Fibroblast of skin of right quadriceps (primary cell): ENCODE measurements around the gene SPDYE17.
"Not testable (repeated sequence)": the region's sequence is repeated elsewhere in the genome, so short reads cannot be mapped to it uniquely, and the experiment has no call there.

Source experiments
- DNase-seq: peaks from one replicate; pipeline ENCODE4 v3.0.0-alpha.2; 2013

SPDYE17 gene

DNA sequence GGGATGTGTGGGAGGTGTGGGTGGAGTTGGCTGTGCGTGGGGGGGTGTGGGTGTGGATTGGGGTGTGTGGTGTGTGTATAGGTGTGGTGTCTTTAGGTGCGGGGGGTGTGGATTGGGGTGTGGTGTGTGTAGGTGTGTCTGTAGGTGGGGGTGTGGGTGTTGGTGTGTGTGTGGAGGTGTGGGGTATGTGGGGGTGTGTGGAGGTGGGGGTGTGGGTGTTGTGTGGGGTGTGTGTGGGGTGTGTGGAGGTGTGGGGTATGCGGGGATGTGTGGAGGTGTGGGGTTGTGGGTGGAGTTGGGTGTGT is 33.9 kb downstream of the SPDYE17 start:
- DNase-seq: no peak

DNA sequence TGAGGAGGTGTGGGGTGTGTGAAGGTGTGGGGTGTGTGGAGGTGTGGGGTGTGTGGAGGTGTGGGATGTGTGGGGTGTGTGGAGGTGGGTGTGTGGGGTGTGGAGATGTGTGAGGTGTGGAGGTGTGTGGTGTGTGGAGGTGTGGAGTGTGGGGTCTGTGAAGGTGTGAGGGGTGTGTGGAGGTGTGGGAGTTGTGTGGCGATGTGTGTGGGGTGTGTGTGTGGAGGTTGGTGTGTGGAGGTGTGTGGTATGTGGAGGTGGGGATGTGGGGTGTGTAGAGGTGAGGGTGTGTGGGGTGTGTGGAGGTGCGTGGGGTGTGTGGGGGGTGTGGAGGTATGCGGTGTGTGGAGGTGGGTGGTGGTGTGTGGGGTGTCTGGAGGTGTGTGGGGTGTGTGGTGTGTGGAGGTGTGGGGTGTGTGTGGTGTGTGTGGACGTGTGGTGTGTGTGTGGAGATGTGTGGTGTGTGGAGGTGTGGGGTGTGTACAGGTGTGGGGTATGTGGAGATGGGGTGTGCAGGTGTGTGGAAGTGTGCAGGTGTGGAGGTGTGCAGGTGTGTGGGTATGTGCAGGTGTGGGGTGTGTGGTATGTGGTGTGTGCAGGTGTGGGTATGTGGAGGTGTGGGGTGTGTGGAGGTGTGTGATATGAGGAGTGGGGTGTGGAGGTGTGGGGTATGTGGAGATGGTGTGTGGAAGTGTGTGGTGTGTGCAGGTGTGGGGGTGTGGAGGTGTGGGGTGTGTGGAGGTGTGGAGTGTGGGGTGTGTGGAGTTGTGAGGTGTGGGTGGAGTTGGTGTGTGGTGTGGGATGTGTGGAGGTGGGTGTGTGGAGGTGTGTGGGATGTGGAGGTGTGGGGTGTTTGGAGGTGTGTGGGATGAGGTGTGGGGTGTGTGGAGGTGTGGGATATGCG is 34.5 kb downstream of the SPDYE17 start:
- no peak for DNase-seq

DNA sequence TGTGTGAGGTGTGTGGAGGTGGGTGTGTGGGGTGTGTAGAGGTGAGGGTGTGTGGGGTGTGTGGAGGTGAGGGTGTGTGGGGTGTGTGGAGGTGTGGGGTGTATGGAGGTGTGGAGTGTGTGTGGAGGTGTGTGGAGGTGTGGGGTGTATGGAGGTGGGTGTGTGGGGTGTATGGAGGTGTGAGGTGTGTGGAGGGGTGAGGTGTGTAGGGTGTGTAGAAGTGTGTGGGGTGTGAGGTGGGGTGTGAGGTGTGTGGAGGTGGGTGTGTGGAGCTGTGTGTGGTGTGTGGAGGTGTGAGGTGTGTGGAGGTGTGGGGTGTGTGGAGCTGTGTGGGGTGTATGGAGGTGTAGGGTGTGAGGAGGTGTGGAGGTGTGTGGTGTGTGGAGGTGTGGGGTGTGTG is 35.2 kb downstream of the SPDYE17 start:
- DNase-seq: not testable (repeated sequence)

DNA sequence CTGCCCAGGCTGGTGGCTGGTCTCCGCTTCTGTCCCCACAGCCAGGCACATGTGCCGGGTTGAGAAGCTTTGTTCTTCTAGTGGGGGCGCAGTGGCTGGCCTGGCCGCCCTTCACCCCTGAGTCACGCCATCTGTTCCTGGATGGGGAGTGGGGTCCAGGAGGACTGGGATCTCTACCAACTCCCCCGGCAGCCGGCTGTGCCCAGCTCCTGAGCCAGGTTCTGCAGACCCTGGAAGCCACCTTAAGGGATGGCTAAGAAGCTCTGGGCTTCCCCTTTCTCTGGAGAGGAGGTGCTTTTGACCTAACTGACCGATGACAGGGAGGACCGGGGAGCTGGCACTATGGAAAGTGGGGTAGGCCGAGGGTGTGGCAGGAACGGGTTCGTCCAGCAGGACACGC is 37.9 kb downstream of the SPDYE17 start:
- DNase-seq: not testable (repeated sequence)

DNA sequence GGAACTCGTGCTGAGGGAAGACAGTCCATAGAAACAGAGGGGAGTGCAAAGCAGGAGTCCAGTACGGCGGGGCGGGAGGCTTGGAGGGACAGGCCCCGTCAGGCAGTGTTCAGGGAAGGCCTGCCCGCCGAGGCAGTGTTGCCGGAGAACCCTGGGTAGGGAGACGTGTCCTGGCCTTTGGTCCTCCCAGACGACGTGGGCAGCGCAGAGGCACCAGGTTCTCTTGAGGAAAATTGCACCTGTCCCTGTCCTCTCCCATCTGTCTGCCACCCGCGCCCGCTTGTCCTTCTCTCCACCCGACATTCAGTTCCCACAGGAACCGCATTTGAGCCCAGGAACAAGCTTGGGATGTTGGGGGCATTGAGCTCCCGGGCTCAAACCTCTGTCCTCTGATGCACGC is 38.3 kb downstream of the SPDYE17 start:
- DNase-seq: not testable (repeated sequence)

DNA sequence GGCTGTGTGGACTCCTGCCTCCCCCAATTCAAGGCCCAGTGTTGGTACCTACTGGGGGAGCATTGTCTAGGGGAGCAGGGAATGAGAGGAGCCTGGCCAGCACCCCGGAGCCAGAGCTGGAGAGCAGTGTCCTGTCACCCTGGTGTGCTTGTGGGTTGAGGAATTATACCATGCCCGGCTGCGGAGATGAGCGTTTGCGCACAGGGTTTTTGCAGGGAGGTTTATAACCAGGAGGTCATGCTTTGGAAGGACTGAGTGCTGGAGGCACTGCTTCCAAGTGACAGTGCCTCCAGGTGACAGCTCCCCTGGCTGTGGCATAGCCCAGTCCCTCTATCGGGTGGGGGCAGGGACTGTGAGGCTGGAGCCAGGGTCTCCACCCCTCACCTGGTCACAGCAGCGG is 39.3 kb downstream of the SPDYE17 start:
- DNase-seq: not testable (repeated sequence)

DNA sequence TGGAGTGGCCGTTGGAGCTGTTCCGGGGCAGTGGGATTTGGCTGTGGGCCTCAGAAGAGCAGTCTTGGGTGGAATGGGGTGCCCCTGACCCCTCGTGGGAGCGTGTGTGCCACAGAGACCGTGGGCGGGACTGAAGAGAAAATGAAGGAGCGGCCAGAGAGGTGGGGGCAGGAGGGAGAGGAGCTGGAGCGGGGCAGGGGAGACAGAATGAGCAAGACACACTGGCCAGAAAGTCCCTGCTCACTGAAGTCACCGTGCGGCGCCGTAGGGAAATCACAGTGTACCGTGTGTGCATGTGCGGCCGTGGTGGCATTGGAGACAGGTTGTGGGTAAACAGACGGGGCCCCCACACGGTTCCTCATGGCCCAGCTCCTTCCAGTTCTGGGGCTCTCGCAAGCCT is 40.0 kb downstream of the SPDYE17 start:
- DNase-seq: not testable (repeated sequence)

DNA sequence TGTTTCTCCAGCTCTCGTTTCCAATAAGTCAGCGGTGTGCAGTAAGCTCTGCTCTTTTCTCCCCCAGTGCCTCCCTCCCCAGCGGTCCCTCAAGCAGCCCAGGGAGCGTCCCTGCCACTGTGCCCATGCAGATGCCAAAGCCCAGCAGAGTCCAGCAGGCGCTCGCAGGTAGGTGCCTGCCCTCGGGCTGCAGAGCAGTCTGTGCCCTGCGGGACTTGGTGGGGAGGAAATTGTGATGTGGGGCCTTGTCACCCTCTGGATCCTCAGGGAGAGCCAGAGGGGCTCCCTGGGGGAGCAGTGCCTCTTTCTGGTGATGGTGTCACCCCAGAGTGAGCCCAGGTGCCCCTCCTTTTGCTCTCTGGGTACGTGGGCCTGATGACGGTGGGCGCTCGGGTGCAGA is 42.0 kb downstream of the SPDYE17 start:
- not testable (repeated sequence) for DNase-seq

DNA sequence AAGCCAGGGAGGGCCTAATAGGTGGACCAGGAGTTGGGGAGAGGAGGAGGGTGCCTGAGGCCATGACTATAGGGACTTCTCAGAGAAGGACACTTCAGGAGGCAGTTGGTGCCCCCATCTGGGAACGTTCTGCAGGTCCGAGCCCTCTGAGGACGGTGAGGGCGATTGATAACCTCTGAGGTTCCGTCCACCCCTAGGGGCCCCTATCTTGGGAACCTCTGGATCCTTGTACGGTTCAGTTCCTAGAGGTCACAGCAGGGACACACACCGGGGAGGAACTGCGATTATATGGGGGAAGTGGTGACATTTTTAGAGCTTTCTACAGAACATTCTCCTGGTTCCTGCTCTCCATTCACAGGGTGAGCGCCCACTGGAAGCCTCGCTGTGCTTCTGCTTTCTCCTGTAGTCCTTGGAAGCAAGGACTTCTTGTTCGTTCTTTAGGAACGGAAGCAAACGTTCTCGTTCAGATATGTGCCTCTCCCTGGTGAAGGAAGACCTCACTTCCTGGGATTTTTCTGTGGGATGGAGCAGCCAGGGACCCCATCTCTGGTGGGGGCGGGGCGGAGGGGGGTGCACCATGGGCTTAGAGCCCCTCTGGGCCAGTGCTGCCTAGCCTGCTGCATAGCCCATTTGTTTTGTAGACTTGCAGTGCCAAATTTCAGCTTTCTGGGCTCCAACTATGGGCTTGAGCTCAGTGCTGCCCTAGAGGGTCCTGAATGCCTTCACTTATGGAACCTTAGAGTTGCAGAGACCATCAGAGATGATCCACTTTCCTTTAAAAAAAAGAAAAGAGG is 46.0 kb downstream of the SPDYE17 start:
- DNase-seq: not testable (repeated sequence)

DNA sequence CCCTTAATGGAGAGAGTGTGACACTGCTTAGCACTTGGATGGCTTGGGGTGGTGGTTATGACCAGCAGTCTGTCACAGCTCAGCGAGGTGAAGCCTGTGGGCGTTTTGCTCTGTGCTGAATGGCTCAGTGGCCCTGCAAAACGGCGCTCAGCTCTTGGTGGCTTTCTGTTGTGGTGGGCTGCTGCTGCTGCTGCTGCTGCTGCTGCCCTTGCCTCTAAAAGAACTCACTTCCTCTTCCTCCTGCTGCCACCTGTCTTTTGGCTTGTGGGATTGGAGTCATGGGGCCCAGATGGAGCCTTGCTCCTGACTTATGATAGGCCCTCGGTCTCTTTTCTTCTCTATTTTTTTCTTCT is 47.4 kb downstream of the SPDYE17 start:
- not testable (repeated sequence) for DNase-seq

DNA sequence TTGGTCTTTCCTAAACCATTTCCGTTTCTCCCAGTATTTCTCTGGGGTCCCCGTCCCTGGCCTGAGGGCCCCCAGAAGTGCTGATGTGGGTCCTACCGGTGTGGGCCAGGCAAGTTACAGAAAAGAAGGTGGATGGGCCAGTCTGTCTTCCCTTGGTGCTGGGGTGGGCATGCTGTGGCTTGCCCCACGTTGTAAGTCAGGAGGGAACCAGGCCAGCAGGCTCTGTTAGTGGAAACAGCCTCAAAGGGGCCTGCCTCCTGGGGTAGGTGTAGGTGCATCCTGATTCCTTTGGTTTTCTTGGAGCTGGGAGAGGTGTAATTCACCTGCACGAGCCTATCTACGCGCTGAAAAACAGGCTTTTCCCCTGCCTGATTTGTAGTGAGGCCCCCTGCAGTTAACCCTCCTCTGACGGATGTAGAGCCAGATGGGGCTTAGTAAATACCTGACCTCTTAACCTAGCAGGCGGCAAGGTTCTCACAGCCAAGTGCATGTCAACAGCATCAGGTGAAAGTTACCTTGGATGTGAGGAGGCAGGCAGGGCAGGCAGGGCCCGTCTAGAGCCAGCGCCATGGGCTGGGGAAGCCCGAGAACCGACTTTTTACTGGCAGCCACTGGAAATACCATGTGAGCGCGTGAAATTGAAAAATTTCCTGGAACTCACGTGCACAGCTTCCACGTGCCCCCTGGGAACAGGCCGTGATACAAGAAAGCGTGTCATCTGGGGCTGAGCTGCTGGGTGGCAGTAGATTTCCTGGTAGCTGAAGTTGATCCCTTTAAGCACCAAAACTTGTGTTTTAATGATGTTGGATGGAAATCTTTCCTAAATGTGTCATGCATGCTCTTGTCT is 48.0 kb downstream of the SPDYE17 start:
- not testable (repeated sequence) for DNase-seq

DNA sequence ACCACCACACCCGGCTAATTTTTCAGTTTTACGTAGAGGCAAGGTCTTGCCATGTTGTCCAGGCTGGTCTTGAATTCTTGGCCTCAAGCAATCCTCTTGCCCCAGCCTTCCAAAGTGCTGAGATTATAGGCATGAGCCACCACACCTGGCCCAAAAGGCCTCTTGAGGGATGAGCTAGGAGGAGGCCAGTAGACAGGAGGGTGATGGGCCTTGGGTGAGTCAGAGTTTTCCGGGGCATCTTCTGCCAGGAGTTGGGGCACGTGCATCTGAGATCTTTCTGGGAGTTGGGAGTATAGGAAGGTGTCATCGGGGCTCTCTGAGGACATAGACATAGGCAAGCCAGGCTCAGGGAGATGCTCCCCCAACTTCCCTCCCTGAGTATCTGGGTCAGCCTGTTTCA is 48.8 kb downstream of the SPDYE17 start:
- not testable (repeated sequence) for DNase-seq

DNA sequence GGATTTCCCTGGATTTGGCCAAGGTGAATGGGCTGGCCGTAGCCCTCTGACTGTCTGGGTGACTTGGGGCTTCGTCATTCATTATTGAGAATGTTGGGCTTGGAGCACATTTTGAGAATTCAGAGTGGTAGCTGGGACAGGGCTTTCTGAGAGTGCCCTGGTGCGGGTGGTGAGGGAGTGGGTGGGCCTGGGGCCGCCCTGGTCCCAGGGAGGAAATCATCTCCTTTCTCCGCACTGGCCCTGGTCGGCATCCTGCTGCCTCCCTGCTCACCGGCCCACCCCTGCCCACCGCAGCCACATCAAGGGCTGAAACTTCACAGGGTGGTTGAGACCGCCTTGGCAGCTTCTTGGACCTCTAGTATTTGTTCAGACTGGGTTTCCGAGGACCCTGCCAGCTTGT is 49.7 kb downstream of the SPDYE17 start:
- DNase-seq: not testable (repeated sequence)

DNA sequence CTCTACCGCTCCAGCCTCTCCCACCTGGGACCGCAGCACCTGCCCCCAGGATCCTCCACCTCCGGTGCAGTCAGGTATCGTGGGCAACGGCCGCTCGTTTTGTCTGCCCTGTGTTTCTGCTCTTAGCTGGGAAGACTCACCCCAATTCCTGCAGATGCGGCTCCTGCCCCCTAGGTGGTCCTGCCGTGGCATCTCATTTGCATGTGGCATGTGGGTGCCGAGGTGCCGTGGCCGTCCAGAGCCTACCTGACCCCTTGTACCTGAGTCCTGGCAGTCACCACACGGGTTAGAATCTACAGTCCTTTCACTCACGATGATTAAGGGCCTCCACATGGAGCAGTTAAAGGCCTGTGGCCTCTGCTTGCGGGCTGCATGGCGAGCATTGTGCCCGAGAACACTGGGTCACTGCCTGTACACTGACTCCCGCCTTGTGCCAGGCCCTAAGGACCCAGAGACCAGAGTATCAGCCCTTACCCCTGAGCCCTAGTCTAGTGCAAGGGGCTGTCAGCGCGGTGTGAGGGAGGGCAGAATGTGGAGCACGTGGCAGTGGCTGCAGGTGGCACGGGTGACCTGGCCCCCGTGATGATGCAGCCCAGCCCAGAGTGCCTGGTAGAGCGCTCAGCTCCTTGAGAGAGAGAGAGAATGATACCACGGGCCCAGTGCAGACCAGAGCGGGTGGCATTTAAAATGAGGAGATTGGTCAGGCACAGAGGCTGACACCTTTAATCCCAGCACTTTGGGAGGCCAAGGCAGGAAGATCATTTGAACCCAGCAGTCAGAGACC is 50.8 kb downstream of the SPDYE17 start:
- not testable (repeated sequence) for DNase-seq

DNA sequence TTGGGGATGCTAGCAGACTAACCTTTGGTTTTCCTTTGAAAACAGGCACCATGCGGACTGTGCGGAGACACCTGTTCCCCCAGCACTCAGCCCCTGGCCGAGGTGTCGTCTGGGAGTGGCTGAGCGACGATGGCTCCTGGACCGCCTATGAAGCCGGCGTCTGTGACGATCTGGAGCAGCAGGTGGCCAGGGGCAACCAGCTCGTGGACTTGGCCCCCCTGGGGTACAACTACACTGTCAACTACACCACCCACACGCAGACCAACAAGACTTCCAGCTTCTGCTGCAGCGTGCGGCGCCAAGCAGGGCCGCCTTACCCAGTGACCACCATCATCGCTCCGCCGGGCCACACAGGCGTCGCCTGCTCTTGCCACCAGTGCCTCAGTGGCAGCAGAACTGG is 51.6 kb downstream of the SPDYE17 start:
- not testable (repeated sequence) for DNase-seq

DNA sequence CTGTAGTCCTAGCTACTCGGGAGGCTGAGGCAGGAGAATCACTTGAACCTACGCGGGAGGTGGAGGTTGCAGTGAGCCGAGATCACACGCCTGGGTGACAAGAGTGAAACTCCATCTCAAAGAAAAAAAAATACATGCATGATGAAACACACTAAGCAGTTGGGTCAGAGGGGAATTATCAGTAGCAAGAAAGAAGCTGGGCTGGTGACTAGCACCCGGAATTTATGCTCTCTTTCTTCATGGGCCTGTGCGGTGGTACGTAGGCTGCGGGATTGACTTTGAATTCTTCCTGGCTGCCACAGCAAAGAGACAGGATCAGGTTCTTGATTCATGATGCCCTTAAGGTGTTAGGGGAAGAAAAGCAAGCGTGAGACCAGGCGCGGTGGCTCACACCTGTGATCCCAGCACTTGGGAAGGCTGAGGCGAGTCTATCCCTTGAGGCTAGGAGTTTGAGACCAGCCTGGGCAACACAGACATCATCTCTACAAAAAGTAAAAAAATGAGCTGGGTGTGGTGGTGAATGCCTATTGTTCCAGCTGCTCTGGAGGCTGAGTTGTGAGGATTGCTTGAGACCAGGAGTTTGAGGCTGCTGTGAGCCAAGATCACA is 54.3 kb downstream of the SPDYE17 start:
- DNase-seq: not testable (repeated sequence)

DNA sequence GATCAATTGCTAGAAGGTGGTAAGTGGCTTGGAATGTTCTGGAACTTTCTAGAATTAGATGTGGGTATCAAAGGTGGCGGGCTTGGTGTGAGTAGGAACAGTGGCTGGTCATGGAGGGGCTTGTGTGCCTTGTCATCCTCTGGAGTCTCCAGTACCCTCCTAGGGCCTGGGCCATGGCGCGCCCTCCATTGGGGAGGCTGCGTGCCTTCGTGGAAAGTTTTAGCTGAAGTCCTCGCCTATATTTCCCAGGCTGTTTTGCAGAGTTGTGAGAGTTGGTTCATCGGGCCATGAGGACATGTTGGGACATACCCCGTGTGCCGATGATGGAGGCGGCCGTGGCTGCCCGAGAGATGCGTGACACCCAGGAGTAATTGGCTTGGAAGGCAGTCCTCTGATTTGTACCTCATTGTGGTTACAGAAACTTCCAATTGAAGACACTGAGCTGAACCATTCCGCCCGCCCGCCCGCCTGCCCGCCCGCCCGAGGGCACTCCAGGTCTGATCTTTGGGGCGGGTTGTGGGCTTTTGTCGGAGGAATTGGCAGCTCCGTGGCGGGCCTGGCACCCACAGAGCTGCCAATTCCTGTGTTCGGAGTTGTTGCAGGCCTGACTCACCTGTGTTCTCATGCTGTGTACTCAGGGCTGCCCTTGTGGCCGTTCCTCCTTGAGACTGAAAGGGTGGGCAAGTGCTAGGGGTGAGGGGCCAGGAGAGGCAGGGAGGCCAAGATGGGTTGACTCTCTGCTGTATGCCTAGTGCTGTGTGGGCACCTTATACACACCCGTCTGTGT is 57.2 kb downstream of the SPDYE17 start:
- DNase-seq: not testable (repeated sequence)

DNA sequence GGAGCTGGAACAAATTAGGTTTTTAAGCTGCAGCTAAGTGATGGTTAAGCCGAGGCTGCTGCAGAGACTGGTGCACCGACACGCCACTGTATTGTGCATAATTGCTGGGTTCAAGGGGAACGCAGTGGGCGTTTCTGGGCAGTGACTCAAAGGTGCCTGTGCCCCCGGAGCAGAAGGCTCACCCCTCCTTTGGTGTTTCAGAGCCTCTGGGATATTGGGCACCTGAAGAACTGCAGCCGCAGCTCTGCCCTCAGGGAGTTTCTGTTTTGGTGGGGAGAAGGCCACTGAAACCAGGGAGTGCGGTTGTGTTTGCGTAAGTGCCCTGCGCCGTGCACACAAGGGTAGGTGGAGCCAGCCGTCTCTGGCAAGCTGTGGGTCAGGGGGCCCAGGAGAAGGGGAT is 57.8 kb downstream of the SPDYE17 start:
- not testable (repeated sequence) for DNase-seq

DNA sequence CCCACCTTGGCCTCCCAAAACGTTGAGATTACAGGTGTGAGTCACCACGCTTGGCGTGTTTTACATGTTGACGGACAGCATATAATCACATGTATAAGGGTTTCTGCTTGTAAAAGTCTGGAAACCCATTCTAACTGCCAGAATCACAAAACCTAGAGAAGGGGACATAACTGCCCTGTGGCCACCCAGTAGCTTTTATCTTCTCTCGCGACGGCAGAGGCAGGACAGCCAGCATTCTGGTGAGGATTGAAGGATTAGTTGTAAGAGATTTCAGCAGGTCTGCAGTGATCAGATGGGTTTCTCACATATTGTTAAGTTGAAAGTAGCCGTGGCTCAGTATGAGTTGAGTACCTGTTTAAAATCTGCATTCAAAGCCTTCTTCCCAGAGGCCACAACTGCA is 59.8 kb downstream of the SPDYE17 start:
- not testable (repeated sequence) for DNase-seq
